ENCODE data around the gene PDE1A.

The PDE1A gene

DNA sequence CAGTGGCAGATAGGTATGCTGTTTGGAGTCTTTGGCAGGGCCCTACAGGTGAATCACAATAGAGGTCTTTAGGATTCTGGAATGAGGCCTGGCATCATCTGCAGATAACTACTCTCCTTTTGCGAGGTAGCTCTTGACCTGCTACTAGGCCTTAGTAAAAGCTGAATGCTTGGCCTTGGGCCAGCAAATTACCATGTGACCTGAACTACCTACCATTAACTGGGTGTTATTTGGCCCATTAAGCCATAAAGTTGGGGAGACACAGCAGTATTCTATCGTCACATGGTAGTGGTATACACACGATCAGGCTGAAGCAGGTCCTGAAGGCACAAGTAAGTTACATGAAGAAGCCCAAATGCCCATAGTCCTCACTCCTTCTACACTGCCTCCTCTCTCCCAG is 263.0 kb downstream of the PDE1A start:
- no peak for DNase-seq (ENCODE audit: extremely low spot score, insufficient read length, low read depth)
- no peak for FAIRE-seq

DNA sequence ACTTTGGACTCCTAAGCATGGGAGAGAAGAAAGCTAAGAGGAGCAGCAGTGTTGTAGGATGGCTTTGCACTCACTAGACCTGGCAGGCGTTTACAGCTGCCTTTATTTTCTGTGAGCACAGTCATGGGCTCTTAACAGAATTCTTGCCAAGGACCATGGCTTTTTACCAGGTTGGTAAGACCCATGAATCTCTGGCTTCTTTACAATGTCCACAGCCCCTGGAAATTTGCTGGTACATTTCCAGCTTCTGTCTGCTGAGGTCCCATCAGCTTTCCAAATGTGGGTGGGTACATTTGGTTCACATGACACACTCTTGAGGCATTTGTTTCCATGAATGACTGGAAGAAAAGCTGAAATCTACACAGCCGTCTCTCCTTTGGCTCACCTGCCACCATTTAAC is 278.5 kb downstream of the PDE1A start:
- no peak for FAIRE-seq
- DNase-seq (ENCODE audit: extremely low spot score, insufficient read length, low read depth), result no peak

- FAIRE-seq (no peak), DNase-seq (ENCODE audit: extremely low spot score, insufficient read length, low read depth) (no peak)
Measured at GRCh38 chr2:182144776-182145165, 282.1 kb downstream of the PDE1A start.

DNA sequence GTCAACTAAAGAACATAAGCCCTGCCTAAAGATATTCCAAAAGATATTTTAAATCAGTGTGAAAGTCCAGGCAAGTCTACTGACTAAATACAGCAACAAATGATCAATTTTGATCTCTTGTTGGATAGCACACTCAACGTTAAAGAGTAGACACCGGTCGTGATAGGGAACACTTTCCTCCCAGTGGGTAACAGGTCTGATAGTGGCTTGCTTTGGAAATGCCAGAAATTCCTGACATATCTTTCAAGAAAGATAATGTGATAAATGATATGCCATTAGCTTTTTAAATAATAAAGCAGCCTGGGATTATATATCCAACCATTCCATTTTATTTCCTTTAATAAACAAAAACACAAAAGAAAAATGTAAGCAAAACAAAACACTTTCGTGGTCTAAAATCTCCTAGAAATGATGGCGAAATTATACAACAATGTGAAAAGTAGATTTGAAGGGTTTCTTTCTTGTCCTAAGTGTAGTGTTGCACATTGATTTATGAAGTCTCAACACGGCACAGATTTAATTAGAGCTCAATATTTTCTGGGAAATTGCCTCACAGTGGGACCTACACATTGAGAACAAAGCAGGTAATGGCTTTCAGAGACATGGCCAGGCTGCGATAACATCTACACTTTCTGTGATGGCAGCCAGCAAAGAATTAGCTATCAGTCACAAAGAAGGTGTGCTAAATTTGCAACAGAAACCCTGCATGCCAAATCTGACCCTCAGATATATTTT is 282.6 kb downstream of the PDE1A start:
- no peak for FAIRE-seq
- no peak for DNase-seq (ENCODE audit: extremely low spot score, insufficient read length, low read depth)

DNA sequence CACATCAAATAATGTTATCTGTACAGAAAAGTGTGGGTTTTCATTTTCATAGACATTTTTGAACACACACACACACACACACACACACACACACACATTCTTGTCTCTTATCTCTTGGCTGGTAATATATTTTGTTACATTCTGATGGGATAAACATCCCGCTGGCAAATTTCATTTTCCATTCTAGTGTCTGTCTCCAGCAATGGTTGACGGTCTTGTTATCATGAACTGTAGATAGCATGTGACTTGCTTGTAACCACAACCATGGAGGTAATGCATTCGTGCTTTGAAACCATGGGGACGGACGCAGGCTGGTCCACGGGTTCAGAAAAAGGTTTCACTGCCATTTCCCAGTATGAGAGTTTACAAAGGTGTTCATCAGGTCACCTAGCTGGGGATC is 284.8 kb downstream of the PDE1A start:
- FAIRE-seq (no peak), DNase-seq (ENCODE audit: extremely low spot score, insufficient read length, low read depth) (no peak)

DNA sequence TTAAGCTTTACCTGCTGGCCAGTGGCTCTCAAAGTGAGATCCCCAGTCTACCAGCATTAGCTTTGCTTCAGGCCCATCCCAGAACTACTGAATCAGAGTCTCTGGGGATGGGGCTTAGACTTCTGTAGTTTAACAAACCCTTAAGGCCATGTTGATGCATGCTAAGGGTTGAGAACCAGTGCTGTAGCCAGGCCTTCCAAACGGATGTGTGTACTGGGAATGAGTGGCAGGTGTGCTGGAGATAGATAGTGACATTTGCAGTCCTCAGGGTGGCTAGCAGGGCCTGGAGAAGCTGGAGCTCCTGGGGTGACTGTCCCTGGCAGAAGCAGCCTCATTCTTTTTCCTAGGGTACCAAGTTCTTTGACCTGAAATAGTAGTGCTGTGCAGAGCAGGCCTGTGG is 292.6 kb downstream of the PDE1A start:
- no peak for FAIRE-seq
- DNase-seq (ENCODE audit: extremely low spot score, insufficient read length, low read depth), result no peak

DNA sequence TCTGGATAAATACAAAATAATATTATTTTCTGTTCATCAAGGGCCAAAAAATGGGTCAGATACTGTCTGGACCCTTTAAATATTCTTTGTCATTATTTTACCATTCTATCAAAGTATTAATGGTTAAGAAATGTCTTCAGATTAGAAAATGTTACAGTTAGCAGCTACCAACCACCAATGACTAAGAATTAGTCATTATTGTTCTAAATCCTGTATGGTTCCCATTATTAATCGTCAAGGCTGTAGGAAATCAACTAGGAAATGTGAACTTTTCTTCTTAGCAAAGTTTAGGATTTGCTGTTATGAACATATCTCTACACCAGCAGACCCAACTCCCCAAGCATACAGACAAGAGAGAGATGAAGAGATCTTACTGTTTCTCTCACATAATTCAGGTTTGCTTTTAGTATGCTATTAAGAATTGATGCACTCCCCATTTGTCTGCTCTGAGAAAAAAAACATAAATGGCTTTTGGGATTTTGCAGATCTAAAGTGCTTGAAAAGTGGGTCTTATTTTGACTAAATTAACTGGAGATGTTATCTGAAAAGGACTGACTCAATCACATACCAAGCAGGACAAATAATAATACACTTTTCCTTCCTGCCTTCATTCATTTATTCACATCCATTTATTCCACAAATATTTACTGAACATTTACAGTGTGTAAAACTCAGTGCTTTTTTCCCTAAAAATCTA is 293.5 kb downstream of the PDE1A start:
- FAIRE-seq, result no peak
- DNase-seq (ENCODE audit: extremely low spot score, insufficient read length, low read depth), result no peak

DNA sequence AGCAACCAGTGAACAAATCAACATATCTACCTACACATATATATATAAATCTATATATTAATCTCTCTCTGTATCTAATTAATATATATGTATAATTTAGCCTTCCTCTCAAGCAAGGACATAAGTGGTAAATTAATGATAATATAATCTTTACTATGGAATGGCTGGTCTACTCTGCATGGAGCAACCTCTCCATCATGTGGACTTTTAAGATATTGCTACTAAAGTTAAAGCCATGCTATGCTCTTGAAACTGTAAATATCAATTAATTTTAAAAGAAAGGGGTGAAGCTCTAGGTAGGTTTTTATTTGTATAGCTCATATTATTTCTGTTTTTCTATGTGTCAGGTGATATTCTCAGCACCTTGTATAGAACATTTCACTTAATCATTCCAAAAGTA is 294.2 kb downstream of the PDE1A start:
- FAIRE-seq (no peak), DNase-seq (ENCODE audit: extremely low spot score, insufficient read length, low read depth) (no peak)

- FAIRE-seq, result no peak
- DNase-seq (ENCODE audit: extremely low spot score, insufficient read length, low read depth), result no peak
Measured at GRCh38 chr2:182128821-182129707, 297.8 kb downstream of the PDE1A start.

GRCh38 chr2:182117196-182117595 is 309.6 kb downstream of the PDE1A start:
- no peak for FAIRE-seq
- no peak for DNase-seq (ENCODE audit: extremely low spot score, insufficient read length, low read depth)

- DNase-seq (ENCODE audit: extremely low spot score, insufficient read length, low read depth) (no peak), FAIRE-seq (no peak)
Measured at GRCh38 chr2:182116774-182117173, 310.1 kb downstream of the PDE1A start.

DNA sequence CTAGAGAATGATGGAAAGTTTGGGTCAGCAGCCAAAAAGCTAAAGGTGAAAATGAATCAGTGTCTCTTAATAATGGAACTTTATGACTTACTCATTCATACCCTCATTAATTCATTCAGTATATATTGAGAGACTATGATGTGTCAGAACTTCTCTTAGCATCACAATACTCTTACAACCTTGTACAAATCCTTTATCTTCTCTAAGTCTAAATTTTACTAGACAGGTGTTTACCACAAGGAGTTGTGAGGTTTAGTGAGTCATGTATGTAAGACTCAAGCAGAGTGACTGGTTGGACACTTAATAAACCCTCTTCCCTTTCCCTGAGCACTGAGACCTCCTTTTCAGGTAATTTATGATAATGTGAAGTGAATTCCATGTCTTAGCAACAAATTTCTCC is 311.6 kb downstream of the PDE1A start:
- DNase-seq (ENCODE audit: extremely low spot score, insufficient read length, low read depth), result no peak

GRCh38 chr2:182113334-182113733 is 313.5 kb downstream of the PDE1A start:
- DNase-seq (ENCODE audit: extremely low spot score, insufficient read length, low read depth) (no peak), FAIRE-seq (no peak)

More for the DNA sequence above, 311.6 kb downstream of the PDE1A start:
- no peak for FAIRE-seq

DNA sequence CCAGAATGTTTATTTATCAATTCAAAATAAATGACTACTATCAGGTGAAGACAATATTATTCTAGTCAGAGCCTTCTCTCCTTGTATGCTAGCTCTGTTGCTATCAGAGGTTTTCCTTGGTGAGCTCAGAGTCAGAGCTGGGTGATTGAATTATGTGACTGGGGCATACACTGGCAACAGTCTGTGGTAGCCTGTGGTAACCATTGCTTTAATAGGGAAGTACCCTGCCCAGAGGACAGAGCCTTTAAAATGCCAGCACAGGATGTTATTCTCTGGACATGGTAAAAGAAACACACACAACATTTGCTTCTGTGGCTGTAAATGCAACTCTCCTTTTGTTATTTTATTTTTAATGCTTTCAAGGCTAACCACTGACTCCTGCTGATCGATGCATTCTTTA is 316.5 kb downstream of the PDE1A start:
- DNase-seq (ENCODE audit: extremely low spot score, insufficient read length, low read depth), result no peak
- no peak for FAIRE-seq

- no peak for DNase-seq (ENCODE audit: extremely low spot score, insufficient read length, low read depth)
- FAIRE-seq, result no peak
Measured at GRCh38 chr2:182103526-182103925, 323.3 kb downstream of the PDE1A start.

DNA sequence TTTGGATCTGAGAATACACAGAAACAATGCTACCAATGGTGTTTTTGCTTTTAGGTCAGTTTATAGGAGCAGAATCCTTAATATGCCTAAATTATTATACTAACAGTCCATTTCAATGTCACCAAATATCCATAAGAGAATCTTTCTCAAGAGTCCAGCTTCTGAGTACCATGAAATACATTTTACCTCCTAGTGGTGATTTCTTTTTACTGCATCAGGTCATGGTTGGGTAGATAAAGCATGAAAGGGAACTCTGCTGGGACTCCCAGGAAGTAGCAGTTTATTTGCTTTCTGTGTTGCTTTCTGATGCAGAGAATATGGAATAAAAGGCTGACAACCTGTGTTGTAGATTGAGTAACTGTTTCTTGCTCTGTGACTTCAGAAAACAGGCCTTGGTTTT is 325.6 kb downstream of the PDE1A start:
- no peak for DNase-seq (ENCODE audit: extremely low spot score, insufficient read length, low read depth)
- no peak for FAIRE-seq

- DNase-seq (ENCODE audit: extremely low spot score, insufficient read length, low read depth) (no peak), FAIRE-seq (no peak)
Measured at GRCh38 chr2:182098648-182099047, 328.2 kb downstream of the PDE1A start.

DNA sequence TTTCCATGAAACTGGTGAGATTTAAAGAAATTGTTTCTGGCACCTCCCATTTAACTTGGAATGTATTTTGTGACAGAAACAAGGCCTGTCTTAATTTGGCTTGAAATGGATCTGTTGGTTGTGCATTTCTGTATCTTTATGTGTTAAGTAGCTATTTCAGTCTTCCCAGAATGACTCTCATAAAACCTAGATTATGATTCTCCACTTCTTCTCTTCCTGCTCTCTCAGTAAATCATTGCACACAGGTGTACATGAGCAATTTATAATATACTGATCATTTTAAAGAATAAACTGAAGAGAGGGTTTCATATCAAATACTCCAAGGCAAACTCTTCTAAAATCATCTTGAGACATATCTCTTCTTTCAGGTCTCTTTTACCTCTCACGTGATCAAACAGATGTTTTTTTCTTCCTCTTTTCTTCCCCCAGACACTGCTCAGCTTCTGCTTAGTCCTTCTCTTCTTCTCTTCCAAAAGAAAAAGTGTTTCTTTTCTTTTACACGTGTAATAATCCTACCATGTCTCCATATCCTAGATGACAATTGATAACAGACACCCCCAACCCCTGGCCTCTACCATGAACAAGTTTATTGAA is 329.2 kb downstream of the PDE1A start:
- DNase-seq (ENCODE audit: extremely low spot score, insufficient read length, low read depth) (no peak), FAIRE-seq (no peak)

GRCh38 chr2:182090486-182090885 is 336.4 kb downstream of the PDE1A start:
- FAIRE-seq, result no peak
- DNase-seq (ENCODE audit: extremely low spot score, insufficient read length, low read depth), result no peak
